GM18951 (cell line): ENCODE results near the gene NCOR1.
"Not testable (repeated sequence)": the region's sequence is repeated elsewhere in the genome, so short reads cannot be mapped to it uniquely, and the experiment has no call there.

Experiments used
- POLR2A ChIP-seq: IDR thresholded peaks from 4 replicates; pipeline ENCODE4 v1.6.1; 2011; ENCODE audit warnings: mild to moderate bottlenecking; ENCODE audit not compliant: insufficient read length, insufficient read depth; ENCODE audit errors: extremely low read depth
- in situ Hi-C: fragments of 300-500 bp; cut with MboI; formaldehyde crosslinking; loops from one replicate; pipeline ENCODE4 v1.12.0; 2022; ENCODE audit warnings: low sequenced_read_pairs, mixed read lengths, inconsistent platforms; ENCODE audit not compliant: unreplicated experiment

The NCOR1 gene

DNA sequence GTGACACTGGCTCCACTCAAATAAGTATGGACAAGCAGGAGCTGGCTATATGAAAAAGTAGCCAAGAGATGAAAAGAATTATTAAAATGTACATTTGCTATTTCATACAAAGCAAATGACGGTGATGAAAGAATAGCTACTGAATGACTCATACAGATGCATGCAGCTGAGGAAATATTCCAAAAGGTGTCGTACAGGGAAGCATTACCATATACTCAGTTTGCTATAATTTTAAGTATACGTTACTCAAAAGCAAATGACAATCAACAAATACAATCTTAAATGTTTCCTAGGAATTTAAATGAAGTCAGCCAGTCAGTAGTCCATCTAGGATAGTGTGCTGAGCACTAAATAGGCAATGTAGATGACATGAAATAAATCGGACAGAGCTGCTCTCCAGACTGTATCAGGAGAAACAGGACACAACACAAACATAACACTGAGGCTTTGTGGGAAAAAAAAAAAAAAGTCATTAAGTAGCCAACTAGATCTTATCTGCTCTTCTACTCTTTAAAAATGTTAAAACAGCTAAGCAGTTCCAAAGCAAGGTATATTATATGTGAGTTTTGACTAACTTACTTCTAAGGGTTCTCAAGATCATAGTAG is 65.0 kb downstream of the NCOR1 start:
- TF ChIP-seq POLR2A, result no peak
- in situ Hi-C loops, result no loop called here

- TF ChIP-seq POLR2A, result no peak
- in situ Hi-C loops, result no loop called here
These were observed 66.7 kb downstream of the NCOR1 start for GRCh38 chr17:16148596-16148995.

DNA sequence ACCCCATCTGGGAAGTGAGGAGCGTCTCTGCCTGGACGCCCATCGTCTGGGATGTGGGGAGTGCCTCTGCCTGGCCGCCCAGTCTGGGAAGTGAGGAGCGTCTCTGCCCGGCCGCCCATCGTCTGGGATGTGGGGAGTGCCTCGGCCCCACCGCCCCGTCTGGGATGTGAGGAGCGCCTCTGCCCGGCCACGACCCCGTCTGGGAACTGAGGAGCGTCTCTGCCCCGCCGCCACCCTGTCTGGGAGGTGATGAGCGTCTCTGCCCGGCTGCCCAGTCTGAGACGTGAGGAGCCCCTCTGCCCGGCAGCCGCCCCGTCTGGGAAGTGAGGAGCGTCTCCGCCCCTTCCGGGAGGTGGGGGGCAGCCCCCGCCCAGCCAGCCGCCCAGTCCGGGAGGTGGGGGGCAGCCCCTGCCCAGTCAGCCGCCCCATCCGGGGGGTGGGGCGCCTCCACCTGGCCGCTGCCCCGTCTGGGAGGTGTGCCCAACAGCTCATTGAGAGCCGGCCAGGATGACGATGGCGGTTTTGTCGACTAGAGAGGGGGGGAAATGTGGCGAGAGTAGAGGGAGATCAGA is 69.9 kb downstream of the NCOR1 start:
- in situ Hi-C loops, result not testable (repeated sequence)

- TF ChIP-seq POLR2A, result no peak
- in situ Hi-C loops, result no loop called here
These were observed 73.6 kb downstream of the NCOR1 start for GRCh38 chr17:16141685-16142084.

GRCh38 chr17:16140854-16141253 is 74.5 kb downstream of the NCOR1 start:
- no peak for TF ChIP-seq POLR2A
- in situ Hi-C loops, result no loop called here

DNA sequence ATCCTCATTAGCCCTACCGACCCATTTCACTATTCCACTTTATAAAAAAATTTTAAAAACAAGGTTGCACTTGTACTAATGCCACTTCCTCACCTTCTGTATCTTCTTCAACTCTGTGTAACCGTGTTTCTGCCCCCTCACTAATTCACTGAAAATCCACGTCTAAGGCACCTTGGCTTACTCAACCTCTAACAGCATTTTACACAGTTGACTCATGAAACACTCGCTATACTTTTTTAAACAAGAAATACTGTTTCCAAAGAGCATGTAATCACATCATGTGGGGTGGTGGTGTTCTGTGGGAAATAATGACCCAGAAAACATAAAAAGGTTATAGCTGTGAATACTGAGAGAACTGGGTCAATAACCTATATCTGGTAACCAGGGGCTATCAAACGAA is 79.9 kb downstream of the NCOR1 start:
- TF ChIP-seq POLR2A, result no peak
- in situ Hi-C loops, result no loop called here

DNA sequence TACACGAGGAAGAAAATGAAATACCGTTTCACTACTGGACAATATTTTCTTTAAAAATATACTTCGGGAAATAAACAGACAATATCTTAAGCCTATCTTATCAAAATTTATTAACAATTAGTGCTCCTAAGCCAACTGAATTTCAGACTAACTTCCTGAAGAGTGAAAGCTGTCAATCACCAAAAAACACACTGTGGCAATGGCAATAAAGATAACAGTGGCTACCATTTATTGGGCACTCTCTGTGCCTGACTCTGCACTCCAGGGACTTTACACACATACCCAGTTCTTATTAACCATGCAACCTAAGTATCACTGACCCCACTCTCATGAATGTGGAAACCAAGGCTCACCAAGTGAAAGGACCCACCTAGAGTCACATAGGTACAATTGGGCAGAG is 83.7 kb downstream of the NCOR1 start:
- in situ Hi-C loops, result no loop called here
- TF ChIP-seq POLR2A, result no peak

GRCh38 chr17:16129441-16130205 is 85.7 kb downstream of the NCOR1 start:
- TF ChIP-seq POLR2A, result no peak
- in situ Hi-C loops, result no loop called here

DNA sequence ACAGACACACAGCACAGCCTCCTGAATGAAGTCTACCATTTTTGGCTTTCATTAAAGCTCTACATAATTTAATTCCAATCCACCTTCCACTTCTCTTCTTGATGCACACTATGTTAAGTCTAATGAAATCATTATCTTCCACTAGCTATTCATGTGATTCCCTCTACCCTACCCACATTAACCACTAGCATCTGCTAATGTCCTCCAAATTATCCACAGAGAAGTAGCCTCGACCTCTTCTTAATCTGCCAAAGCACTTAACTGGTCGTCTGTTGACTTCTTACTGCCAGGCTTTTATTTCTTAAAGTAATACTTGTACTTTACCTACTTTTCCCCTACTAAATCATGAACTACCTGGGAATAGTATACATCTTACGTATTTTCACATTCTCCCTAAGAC is 91.8 kb downstream of the NCOR1 start:
- TF ChIP-seq POLR2A, result no peak
- in situ Hi-C loops, result no loop called here

- TF ChIP-seq POLR2A, result no peak
- in situ Hi-C loops, result no loop called here
These were observed 92.5 kb downstream of the NCOR1 start for GRCh38 chr17:16122697-16123434.

DNA sequence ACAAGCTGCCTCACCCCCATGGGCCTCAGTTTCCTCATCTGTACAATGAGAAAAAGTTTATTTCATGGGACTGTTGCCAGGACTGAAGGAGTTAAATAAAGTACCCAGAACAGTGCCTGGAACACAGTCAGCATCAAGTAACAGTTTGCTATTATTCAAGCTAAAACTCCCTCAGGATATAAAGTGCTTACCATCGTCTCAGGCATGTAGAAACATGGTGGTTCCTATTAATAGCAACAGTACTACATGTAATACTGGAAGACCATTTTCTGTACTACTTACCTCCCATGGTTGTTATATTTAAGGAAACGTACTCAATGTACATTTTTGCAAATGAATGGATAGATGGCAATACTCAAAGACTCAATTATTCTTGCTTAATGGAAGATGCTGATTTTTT is 93.4 kb downstream of the NCOR1 start:
- in situ Hi-C loops, result no loop called here
- no peak for TF ChIP-seq POLR2A

GRCh38 chr17:16120937-16121336 is 94.4 kb downstream of the NCOR1 start:
- no peak for TF ChIP-seq POLR2A
- in situ Hi-C loops, result no loop called here

DNA sequence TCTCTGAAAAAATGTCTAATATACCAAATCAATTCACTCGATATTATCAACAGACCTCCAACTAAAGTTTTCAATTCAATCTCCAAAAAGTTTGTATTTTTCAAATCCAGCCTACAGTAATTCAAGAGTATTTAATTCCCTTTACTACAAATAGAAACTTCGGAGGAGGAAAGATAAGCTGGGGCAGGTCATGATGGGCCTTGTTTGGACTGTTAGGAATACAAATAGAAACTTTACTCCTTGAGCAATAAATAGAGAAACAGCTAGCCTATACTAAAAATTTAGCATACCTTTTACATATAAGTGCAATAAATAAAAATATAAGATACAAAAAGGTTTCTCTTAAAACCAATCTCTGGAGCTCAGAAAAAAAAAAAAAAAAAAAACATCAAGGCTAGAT is 98.2 kb downstream of the NCOR1 start:
- TF ChIP-seq POLR2A, result no peak
- in situ Hi-C loops, result no loop called here

- in situ Hi-C loops, result not testable (repeated sequence)
These were observed 100.1 kb downstream of the NCOR1 start for GRCh38 chr17:16115077-16115698.
